Left ventricle myocardium inferior (tissue), 1 donor: ENCODE results near the gene C2CD4C. TPM values are rescaled to one million over a fixed set of nuclear protein-coding genes. Genes with fewer than 3 reads are reported as not detected.

ENCODE experiments used
- DNase-seq: peaks from one replicate; pipeline ENCODE4 v3.0.0-alpha.2; 2020
- H3K27ac ChIP-seq: fragments of 200-600 bp; replicated peaks from 2 replicates; pipeline ENCODE4 v1.8.0; 2021
- H3K27me3 ChIP-seq: fragments of 200-600 bp; 2 replicates; pipeline ENCODE4 v1.8.0; 2021; ENCODE audit warnings: low read depth
- H3K36me3 ChIP-seq: fragments of 200-600 bp; 2 replicates; pipeline ENCODE4 v1.8.0; 2021
- H3K4me1 ChIP-seq: fragments of 200-600 bp; 2 replicates; pipeline ENCODE4 v1.8.0; 2021
- H3K4me3 ChIP-seq: fragments of 200-600 bp; 2 replicates; pipeline ENCODE4 v1.8.0; 2021; ENCODE audit warnings: mild to moderate bottlenecking, moderate library complexity
- H3K9me3 ChIP-seq: fragments of 200-600 bp; replicated peaks from 2 replicates; pipeline ENCODE4 v1.8.0; 2021
- CTCF ChIP-seq: fragments of 200-600 bp; IDR thresholded peaks from 2 replicates; pipeline ENCODE4 v1.8.0; 2021; ENCODE audit warnings: antibody characterized with exemption, mild to moderate bottlenecking, borderline replicate concordance
- intact Hi-C: fragments of 100-400 bp; cut with micrococcal nuclease; formaldehyde crosslinking; loops from one replicate; pipeline ENCODE4 v1.11.0; 2022
- total RNA-seq: library from RNA; stranded (reverse); fragmentation: NEBNext Ultra II Directional; extraction: Animal tissue kit (Norgen Biotek cat#: 25700); gene quantifications from one replicate; pipeline ENCODE4 v1.2.1, GENCODE V29; 2021
- donor health status: DM: no; HTN: yes; CAD: no; lungs with severe emphysema.

C2CD4C gene
- total RNA-seq, 1 donor from 2014 or later, result 0.63 TPM

GRCh38 chr19:374183-374885, 34.6 kb downstream of the C2CD4C start:
- DNase-seq, result no peak
- no peaks in the 10 kb centered on the region for H3K36me3 ChIP-seq
- H3K4me3 ChIP-seq, result no peak overlapping the region
- H3K4me1 ChIP-seq, result peaks cover 20% of the 10 kb centered on the region
- H3K27me3 ChIP-seq, result peaks cover 63% of the 10 kb centered on the region
- H3K27ac ChIP-seq, result no peak overlapping the region
- no peak for TF ChIP-seq CTCF
- intact Hi-C loops, result no loop called here
- no peaks in the 10 kb centered on the region for H3K9me3 ChIP-seq

- Histone ChIP-seq H3K36me3 (no peaks in the 10 kb centered on the region), H3K4me1 (peaks cover 20% of the 10 kb centered on the region), H3K4me3 (no peak overlapping the region), H3K27me3 (peaks cover 71% of the 10 kb centered on the region), H3K27ac (no peak overlapping the region), H3K9me3 (no peaks in the 10 kb centered on the region)
- no peak for TF ChIP-seq CTCF
- DNase-seq, result no peak
- intact Hi-C loops, result no loop called here
Measured at GRCh38 chr19:373391-374182, 35.4 kb downstream of the C2CD4C start.

- DNase-seq, result peak; percentile 74
- intact Hi-C loops, result no loop called here
- TF ChIP-seq CTCF, result no peak
- Histone ChIP-seq H3K27me3 (peaks cover 83% of the 10 kb centered on the region), H3K4me1 (peaks cover 20% of the 10 kb centered on the region), H3K27ac (peak overlapping the region; percentile 39), H3K4me3 (no peak overlapping the region), H3K36me3 (no peaks in the 10 kb centered on the region), H3K9me3 (no peaks in the 10 kb centered on the region)
Measured at GRCh38 chr19:372306-372890, 36.5 kb downstream of the C2CD4C start.

GRCh38 chr19:371501-372168, 37.3 kb downstream of the C2CD4C start:
- DNase-seq, result no peak
- Histone ChIP-seq H3K4me1 (peaks cover 20% of the 10 kb centered on the region), H3K27me3 (peaks cover 90% of the 10 kb centered on the region), H3K9me3 (no peaks in the 10 kb centered on the region), H3K36me3 (no peaks in the 10 kb centered on the region), H3K27ac (no peak overlapping the region), H3K4me3 (no peak overlapping the region)
- intact Hi-C loops, result no loop called here
- no peak for TF ChIP-seq CTCF

GRCh38 chr19:370641-371330, 38.2 kb downstream of the C2CD4C start:
- DNase-seq, result no peak
- intact Hi-C loops, result no loop called here
- no peak overlapping the region for H3K27ac ChIP-seq
- H3K27me3 ChIP-seq, result peaks cover 92% of the 10 kb centered on the region
- no peaks in the 10 kb centered on the region for H3K9me3 ChIP-seq
- H3K4me3 ChIP-seq, result no peak overlapping the region
- H3K4me1 ChIP-seq, result peaks cover 20% of the 10 kb centered on the region
- TF ChIP-seq CTCF, result no peak
- no peaks in the 10 kb centered on the region for H3K36me3 ChIP-seq
